Fibroblast of lung (primary cell): ENCODE results near the gene CGRRF1.

Experiments used
- CTCF ChIP-seq, 2 donors: IDR thresholded peaks in 1 of 2; conservative IDR thresholded peaks in 1 of 2; 1 replicate in 1 of 2; 2 replicates in 1 of 2; pipeline ENCODE4 v1.5.1; 2011 to 2012; ENCODE audit warnings: low read length in 2 of 2, control low read depth in 1 of 2, inconsistent platforms in 1 of 2, low read depth in 1 of 2, mild to moderate bottlenecking in 1 of 2
- EZH2 ChIP-seq: IDR thresholded peaks from 2 replicates; pipeline ENCODE4 v1.5.1; 2012; ENCODE audit warnings: low read length, control low read depth, mild to moderate bottlenecking; ENCODE audit errors: missing control alignments

GRCh38 chr14:54462048-54462447 is 47.7 kb upstream of the CGRRF1 start:
- no peak for TF ChIP-seq CTCF (conservative IDR thresholded peaks at IDR 0.05 in 1 of 2, IDR thresholded peaks at IDR 0.05 in 1 of 2; ENCODE audit: low read depth in 1 of 2, low read length in 2 of 2)
- TF ChIP-seq EZH2: no peak
